Measurements from ENCODE around the gene PTPRK. TPM values are rescaled to one million over a fixed set of nuclear protein-coding genes. Genes with fewer than 3 reads are reported as not detected.

Gene PTPRK
- 47.2 and 57.2 TPM in 2 replicates for total RNA-seq

DNA sequence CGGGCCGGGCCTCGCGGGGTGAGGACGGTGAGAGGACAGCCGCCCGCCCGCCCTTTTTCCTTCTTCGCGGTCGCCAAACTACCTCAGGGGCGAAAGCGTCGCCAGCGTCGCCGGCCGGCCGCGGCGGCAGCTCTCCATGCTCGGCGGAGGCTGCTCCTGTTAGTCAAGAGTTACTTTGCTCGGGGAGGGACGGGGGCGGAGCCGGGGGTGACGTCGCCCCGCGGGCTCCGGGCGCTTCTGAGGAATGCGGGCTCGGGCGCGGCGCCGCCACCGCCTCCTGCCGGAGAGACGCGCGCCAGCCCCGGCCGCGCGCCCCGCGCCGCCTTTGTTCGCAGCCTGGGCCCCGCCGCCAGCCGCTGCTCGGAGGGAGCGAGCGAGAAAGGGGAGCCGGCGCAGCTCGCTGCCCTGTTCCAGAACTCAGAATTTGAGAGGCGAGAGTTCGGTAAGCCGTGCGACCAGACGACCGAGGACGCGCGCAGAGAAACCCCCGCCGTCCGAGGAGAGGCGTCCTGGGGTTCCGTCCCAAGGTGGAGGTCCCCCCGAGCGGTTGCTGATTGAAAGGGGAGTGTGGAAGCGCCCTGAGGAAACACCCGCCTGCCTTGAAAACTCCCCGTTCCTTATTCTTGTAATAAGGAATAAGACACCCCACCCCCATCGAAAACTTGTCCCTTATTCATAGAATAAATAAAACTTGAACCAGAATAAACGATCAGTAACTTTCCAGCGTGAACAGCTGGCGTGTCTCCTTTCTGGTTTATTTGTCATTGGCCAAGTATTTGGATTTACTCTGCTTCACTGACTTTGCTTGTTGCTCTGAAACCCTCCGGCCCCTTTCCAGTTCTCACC, at the start of gene PTPRK:
TSS of gene PTPRK (minus strand) at position 164 of the 846 bp plus-strand sequence. CDS start 241 bp downstream, outside the sequence.

